Erythroblast (primary cell): ENCODE data around the gene CCDC38.

ENCODE experiments used
- DNase-seq, 2 experiments: peaks; one replicate each; lab custom pipeline; 2025; lab: John Stamatoyannopoulos, UW
- GATA1 ChIP-seq: IDR thresholded peaks from 2 replicates; pipeline ENCODE4 v1.6.1; 2011; ENCODE audit warnings: low read depth, mild to moderate bottlenecking, control low read depth, low read length, moderate library complexity
- POLR2A ChIP-seq: IDR thresholded peaks from 2 replicates; pipeline ENCODE4 v1.6.1; 2011; ENCODE audit warnings: mild to moderate bottlenecking, low read length

Gene CCDC38

GRCh38 chr12:95820096-95820703 lies 122.2 kb downstream of the CCDC38 start:
- TF ChIP-seq POLR2A (no peak), GATA1 (no peak)
- DNase-seq: peak; percentile 15 to 45
